ENCODE measurements around the gene GLB1L3. TPM values are rescaled to one million over a fixed set of nuclear protein-coding genes. Genes with fewer than 3 reads are reported as not detected.
"Not testable (repeated sequence)": the region's sequence is repeated elsewhere in the genome, so short reads cannot be mapped to it uniquely, and the experiment has no call there.

Gene GLB1L3
- total RNA-seq, 1 donor from 2014 or later: not detected

GRCh38 chr11:134313821-134314607 lies 37.8 kb downstream of the GLB1L3 start:
- DNase-seq (ENCODE audit: low spot score): no peak

- DNase-seq (ENCODE audit: low spot score): no peak
These were observed 40.9 kb downstream of the GLB1L3 start for GRCh38 chr11:134317103-134317502.

DNA sequence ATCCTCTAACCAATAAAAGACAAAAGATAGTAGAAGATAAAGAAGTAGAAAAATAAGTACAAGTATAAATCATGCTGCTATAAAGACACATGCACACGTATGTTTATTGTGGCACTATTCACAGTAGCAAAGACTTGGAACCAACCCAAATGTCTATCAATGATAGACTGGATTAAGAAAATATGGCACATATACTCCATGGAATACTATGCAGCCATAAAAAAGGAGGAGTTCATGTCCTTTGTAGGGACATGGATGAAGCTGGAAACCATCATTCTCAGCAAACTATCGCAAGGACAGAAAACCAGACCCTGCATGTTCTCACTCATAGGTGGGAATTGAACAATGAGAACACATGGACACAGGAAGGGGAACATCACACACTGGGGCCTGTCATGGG lies 45.2 kb downstream of the GLB1L3 start:
- DNase-seq (ENCODE audit: low spot score): not testable (repeated sequence)

- DNase-seq (ENCODE audit: low spot score): no peak
These were observed 46.4 kb downstream of the GLB1L3 start for GRCh38 chr11:134322553-134322952.

DNA sequence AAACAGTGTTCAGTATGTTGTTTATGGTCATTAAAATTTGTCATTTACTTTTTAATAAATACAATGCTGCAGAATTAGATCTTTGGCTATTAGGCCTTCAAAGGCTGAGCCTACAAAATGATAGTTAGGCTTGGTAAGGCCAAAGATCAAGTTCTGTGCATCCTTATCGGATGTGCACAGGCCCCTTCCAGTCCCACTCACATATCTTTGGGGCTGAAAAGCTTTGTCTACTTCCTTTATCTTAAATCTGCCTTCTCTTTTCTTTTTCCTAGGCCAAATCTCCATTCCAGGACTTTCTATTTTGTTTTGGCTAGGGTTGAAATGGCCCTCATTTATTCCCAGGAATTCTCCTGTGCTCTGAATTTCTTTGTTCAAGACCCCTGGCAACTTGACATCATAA lies 52.3 kb downstream of the GLB1L3 start:
- no peak for DNase-seq (ENCODE audit: low spot score)

DNA sequence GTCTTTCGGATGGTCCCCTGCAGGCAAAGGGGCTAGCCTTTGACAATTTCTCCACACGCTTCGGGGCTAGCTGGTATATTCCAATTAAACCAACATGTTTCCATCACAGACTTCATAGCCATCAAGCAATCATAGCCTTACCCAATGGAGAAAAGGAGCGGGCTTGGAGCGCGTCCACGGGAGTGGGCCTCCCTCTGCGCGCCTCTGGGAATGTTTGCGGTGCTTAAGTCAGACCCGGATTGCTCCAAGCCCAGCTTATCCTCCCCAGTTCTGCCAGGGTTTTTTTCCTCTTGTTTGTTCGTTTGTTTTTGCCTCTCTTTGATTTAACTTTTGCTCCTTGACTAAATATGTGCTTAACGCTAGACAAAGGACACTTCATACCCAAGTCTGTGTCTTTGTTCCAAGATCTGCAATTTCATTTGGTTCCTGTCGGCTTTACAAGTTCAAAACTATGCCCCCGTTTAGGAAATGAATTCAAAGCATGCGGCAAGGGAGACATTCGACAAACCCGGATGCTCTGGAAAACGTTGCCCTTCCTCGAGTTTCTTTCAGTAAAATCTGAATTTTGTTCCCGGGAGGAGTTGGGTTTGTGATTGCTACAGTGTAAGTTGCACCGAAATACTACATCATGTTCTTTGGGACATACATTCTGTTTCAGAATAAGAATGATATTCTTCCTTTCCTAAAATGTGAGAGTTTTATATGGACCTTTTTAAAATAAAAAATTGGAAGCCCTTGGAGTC lies 54.6 kb downstream of the GLB1L3 start:
- no peak for DNase-seq (ENCODE audit: low spot score)

GRCh38 chr11:134331354-134332188 lies 55.4 kb downstream of the GLB1L3 start, which contains the start of gene GLB1L2:
TSS of gene GLB1L2 (plus strand) at chr11:134331988. CDS start at chr11:134332062, 74 bp downstream.
- DNase-seq (ENCODE audit: low spot score): peak; percentile 74

GRCh38 chr11:134332189-134332631 lies 56.0 kb downstream of the GLB1L3 start:
- no peak for DNase-seq (ENCODE audit: low spot score)

- no peak for DNase-seq (ENCODE audit: low spot score)
These were observed 56.6 kb downstream of the GLB1L3 start for GRCh38 chr11:134332782-134333181.

- DNase-seq (ENCODE audit: low spot score): no peak
These were observed 57.1 kb downstream of the GLB1L3 start for GRCh38 chr11:134333312-134333711.

- DNase-seq (ENCODE audit: low spot score): no peak
These were observed 57.8 kb downstream of the GLB1L3 start for GRCh38 chr11:134333946-134334345.

DNA sequence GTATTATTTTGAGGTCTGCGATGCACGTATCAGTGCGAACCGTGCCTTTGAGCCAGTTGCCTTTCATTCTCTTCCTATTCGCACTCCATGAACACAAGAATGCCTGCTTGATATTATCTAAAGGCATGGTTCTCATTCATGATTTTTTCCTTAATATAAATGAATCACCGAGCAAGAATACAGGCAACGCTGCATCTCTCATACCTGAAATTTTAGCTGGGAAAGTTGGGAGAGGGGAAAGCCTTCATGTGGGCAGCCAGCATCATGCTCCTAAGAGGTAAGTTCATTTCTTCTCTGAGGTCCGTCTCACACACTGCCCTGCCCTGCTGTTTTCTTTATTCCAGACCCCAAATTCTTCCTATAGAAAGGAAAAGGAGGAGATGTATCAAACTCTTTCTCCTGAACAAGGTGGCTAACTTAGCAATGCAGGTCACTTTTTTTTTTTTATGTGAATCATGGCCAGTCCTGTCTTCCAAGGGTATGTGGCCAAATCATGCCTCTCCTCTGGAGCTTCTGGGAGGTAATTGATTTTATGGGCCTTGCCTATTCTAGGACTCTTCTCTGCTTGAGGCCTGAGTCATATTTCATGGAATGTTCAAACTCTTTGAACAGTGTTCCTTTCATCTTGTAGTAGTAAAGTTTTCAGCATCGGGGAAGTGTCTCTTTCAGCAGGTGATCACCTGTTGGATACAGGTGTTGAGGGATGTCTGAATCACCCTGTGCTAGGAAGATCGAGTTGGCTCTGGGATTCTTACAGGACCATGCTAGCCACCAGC lies 58.8 kb downstream of the GLB1L3 start:
- no peak for DNase-seq (ENCODE audit: low spot score)

- DNase-seq (ENCODE audit: low spot score): no peak
These were observed 60.9 kb downstream of the GLB1L3 start for GRCh38 chr11:134337051-134337450.

GRCh38 chr11:134338068-134338467 lies 61.9 kb downstream of the GLB1L3 start:
- no peak for DNase-seq (ENCODE audit: low spot score)

DNA sequence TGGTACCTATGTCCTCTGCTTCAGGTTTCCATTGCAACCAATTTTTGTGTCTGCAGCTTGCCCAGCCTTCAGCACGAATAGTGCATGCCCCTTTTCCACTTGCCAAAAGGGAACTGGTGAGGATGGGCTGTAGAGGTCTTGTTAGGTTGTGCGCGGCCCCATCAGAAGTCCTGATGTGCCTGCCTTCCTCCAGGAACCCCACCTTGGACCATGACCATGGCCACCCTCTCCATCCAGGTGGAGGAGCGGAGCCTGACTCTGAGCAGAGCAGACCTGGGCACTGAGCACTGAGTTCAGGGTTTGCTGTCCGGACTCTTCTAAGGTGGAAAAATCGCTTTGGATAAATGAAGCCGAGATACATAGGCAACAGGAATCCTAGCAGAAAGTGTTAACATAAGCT lies 62.5 kb downstream of the GLB1L3 start:
- no peak for DNase-seq (ENCODE audit: low spot score)

- DNase-seq (ENCODE audit: low spot score): no peak
These were observed 63.6 kb downstream of the GLB1L3 start for GRCh38 chr11:134339756-134340155.

GRCh38 chr11:134340354-134340964 lies 64.3 kb downstream of the GLB1L3 start:
- no peak for DNase-seq (ENCODE audit: low spot score)

- DNase-seq (ENCODE audit: low spot score): peak; percentile 44
These were observed 65.8 kb downstream of the GLB1L3 start for GRCh38 chr11:134341805-134342571.

- peak; percentile 20 for DNase-seq (ENCODE audit: low spot score)
These were observed 66.6 kb downstream of the GLB1L3 start for GRCh38 chr11:134342572-134343340.

All from ureter (tissue), 1 donor.